Renal pelvis (tissue), 4 donors: ENCODE measurements around the gene UBE2K. TPM values are rescaled to one million over a fixed set of nuclear protein-coding genes. Genes with fewer than 3 reads are reported as not detected.
"Not testable (repeated sequence)": the region's sequence is repeated elsewhere in the genome, so short reads cannot be mapped to it uniquely, and the experiment has no call there.

ENCODE experiments used
- DNase-seq: peaks from one replicate; pipeline ENCODE4 v3.0.0-alpha.2; 2013
- polyA plus RNA-seq, 3 donors: library from polyadenylated mRNA; unstranded; fragments of 120-200 nt; gene quantifications; one replicate each; pipeline ENCODE4 v1.2.1, GENCODE V29; 2013; ENCODE audit not compliant: insufficient read length in 3 of 3

The UBE2K gene
- polyA plus RNA-seq, 3 donors, result 83.0 to 88.4 (median 87.6) TPM

DNA sequence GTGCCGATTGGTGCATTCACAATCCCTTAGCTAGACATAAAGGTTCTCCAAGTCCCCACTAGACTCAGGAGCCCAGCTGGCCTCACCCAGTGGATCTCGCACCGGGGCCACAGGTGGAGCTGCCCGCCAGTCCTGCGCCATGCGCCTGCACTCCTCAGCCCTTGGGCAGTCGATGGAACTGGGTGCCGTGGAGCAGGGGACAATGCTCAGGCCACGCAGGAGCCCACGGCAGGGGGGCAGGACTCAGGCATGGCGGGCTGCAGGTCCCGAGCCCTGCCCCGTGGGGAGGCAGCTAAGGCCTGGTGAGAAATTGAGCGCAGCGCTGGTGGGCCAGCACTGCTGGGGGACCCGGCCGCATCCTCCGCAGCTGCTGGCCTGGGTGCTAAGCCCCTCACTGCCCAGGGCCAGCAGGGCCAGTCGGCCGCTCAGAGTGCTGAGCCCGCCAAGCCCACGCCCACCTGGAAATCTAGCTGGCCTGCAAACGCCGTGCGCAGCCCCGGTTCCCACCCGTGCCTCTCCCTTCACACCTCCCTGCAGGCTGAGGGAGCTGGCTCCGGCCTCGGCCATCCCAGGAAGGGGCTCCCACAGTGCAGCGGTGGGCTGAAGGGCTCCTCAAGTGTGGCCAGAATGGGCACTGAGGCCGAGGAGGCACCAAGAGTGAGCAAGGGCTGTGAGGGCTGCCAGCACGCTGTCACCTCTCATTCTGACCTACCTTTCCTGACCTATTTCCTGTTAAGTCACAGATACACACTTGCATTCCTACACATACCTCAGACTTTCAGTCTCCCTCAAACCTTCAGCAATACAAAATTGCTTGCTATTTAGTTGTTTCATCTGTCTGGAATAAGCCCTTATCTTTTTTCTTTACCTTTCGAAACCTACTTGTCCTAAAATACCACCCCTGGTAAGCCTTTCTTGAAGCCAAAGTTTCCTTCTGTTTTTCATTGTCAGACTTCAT, 20.7 kb downstream of the UBE2K start:
- DNase-seq, result no peak

DNA sequence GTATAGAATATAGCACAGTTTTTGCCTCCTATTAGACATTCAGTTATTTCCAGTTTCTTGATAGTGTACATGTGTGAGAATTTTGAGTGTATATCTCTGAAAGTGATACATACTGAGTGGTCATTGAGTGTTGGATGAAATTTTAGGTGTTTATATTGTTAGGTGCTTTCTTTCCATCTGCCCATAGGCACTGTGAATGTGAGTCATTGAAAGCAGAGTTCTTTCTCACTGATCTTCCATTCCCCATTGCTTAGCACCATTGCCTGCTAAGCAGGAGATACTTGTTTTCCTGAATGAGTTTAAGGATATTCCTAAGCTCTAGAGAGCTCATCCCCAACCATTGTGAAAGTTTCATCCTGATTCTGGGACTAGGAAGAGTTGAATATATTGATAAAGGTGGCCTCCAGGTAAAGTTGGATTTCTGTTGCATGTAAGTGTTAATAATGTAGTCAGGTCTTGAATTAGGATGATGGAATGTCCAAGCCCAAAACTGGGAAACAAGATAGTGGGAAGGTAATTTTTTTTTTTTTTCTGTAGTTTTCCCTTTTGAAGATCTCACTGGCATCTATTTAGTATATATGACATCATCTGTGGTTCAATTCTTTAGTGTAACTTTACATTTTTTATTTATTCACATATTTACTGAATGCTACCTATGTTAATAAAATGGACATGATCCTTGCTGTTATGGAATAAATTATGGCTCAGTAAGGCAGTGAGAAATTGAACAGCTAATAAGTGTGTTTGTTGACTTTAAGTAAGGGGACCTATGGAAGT, 22.1 kb downstream of the UBE2K start:
- DNase-seq, result no peak

DNA sequence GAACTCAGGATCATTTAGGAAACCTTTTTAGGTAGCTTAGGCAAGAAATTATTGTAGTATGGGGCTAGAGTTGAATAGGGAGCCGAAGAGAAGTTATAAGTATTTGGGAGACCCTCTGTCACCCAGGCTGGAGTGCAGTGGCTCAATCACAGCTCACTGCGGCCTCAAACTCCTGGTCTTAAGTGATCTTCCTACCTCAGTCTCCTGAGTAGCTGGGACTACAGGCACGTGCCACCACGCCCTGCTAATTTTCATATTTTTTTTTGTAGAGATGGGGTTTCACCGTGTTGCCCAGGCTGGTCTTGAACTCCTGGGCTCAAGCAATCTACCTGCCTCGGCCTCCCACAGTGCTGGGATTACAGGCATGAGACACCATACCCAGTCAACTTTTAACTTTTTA, 23.3 kb downstream of the UBE2K start:
- DNase-seq, result not testable (repeated sequence)

DNA sequence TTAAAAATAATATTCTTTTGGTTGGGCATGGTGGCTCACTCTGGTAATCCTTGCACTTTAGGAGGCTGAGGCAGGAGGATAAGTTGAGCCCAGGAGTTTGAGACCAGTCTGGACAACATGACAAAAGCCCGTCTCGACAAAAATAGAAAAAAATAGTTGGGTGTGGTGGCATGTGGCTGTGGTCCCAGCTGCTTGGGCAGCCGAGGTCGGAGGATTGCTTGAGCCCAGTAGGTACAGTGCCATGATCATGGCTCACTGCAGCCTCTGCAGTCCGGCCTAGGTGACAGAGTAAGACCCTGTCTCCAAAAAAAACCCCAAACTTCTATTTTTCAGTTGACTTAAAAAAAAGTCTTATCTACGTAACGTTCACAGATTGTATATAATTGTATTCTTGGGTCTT, 23.9 kb downstream of the UBE2K start:
- DNase-seq, result no peak

DNA sequence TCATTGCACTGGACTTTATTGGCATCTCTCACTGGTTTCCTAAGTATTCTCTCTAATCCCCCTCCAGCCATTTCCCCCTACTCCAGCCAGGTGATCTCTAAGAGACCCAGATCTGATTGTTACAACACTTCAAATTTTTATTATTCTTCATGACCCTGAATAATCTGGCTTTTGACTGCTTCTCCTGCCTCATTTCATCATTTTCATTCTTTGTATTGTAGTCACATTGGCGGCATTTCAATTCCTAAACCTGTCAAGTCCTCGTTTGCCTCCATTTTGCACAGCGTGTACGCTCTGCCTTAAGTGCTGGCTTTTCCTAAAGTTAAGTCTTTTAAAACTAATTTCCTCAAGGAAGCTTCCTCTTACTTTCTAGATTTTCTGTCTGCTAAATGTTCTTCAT, 31.6 kb downstream of the UBE2K start:
- DNase-seq, result no peak

DNA sequence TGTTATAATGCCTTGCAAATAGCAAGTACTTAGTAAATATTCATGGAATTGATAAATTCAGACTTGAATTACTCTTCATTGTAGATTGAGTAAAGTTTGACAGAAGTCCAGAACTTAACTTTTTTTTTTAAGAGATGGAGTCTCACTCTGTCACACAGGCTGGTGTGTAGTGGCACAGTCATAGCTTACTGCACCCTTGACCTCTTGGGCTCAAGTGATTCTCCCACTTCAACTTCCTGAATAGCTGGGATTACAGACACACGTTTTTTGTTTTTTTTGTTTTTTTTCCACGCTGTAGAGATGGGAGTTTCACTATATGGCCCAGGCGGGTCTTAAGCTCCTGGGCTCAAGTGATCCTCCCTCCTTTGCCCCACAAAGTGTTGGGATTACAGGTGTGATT, 32.1 kb downstream of the UBE2K start:
- no peak for DNase-seq

DNA sequence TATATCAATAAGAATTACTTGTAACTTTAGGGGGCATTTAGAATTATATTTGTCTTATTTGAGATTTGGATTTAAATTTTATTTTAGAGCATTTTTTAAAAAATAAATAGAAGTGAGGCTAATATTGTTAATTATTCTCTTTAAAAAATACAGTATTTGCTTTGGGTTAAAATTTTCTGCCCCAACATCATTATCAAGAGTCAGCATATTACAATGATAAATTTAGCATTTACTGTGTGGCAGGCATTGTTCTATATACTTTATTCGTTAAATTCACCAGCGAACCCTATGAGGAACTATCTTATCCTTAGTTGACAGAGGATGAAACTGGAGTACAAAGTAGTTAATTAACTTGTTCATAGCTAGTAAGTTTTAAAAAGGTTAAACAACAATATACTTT, 34.0 kb downstream of the UBE2K start:
- DNase-seq, result no peak

DNA sequence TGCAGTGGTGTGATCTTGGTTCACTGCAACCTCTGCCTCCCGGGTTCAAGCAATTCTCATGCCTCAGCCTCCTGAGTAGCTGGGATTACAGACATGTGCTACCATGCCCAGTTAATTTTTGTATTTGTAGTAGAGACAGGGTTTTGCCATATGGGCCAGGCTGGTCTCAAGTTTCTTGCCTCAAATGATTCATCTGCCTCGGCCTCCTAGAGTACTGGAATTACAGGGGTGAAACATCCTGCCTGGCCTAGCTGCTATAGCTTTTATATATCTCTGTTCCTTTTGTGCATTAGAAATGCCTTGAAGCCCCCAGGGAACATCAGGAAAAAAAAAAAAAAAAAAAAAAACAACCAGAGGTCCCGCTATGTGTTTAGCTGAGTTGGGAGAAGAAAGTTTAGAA, 34.8 kb downstream of the UBE2K start:
- no peak for DNase-seq

DNA sequence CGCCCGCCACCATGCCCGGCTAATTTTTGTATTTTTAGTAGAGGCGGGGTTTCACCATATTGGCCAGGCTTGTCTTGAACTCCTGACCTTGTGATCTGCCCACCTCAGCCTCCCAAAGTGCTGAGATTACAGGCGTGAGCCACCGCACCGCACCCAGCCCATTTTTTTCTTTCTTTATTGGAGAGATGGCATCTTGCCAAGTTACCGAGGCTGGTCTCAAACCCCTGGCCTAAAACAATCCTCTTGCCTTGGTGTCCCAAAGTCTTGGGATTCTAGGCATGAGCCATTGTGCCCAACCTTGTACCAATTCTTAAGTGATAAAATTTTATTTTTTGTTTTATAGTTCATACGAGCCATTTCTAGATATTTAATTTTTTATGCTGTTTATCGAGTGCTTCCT, 41.7 kb downstream of the UBE2K start:
- not testable (repeated sequence) for DNase-seq

DNA sequence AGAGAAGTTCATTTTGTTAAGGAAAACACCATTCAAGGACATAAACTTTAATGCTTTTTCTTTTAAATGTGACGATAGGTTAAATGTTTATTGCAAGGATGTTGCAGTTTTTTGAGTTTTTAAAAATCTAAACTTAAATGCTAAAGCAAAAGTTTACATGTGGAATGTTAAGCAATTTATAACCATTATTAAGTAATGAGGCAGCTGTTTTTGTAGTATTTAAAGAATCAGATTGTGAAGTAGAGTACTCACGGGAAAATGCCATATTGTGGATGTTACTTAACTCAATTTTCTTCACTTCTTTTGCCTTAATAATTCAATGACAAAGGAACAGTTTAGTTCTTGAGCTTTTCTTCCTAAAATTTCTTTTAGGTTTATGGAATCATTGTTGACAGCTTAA, 43.5 kb downstream of the UBE2K start:
- DNase-seq, result no peak

DNA sequence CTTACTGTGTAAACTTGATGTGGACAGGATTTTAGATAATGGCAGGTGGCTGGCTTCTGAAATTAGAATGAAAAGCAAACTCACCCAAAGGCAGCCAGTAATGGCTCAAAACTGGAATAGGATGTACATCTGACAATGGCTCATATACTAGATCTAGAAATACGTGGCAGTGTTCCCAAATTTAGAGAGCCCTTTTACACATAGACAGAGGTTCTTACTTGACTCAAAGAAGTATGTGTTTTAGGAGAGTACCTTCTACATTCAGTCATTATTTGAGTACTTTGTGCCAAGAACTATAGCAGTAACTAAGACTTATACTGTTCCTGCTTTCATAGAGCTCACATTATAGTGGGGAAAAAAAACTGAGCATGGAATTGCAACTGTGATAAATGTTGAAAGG, 48.0 kb downstream of the UBE2K start:
- DNase-seq, result no peak

DNA sequence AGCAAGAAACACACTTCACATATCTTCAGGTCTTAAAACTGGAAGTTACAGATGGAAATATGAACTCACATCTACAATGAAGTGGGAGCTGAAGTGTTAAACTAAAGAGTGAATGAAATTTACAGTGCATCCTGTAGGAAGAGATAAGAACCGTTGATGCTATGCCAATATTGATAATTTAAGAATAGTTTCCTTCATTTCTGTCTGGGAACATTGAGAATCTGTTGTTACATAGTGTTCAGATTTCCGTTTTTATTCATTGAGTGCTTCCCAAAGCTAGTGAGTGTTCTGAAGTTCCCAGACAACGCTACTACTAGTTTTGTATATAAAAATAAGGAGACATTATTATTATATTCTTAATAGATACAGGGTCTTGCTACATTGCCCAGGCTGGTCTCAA, 52.3 kb downstream of the UBE2K start:
- no peak for DNase-seq

DNA sequence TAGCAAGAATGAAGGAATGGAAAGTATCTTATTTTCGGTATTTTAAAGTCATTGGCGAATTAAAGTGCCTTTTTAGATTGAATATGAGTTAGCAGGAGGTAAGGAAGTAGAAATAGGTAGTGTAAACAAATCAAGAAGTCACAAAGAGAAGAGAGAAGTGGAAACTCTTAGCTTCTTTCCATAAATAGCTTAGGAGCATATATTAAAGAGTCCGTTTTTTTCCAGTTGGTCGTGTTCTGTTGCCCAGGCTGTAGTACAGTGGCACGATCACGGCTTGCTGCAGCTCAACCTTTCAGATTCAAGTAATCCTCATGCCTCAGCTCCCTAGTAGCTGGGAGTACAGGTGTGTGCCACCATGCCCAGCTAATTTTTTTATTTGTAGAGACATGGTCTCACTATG, 56.4 kb downstream of the UBE2K start:
- no peak for DNase-seq

DNA sequence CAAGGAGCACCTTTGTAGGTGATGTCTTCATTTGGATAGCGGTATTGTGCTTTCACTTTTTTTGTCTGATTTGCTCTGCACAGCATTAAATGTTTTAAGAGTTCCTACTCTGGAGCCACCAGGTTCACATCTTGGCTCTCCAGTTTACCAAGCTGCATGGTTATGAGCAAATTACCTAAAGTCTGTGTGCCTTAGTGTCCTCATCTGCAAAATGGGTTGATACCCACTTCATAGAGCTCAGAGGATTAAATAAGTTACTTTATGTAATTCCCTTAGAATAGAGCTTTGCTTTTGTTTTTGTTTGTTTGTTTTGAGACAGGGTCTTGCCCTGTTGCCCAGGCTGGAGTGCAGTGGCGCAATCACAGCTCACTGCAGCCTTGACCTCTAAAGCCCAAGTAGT, 58.2 kb downstream of the UBE2K start:
- DNase-seq, result no peak

DNA sequence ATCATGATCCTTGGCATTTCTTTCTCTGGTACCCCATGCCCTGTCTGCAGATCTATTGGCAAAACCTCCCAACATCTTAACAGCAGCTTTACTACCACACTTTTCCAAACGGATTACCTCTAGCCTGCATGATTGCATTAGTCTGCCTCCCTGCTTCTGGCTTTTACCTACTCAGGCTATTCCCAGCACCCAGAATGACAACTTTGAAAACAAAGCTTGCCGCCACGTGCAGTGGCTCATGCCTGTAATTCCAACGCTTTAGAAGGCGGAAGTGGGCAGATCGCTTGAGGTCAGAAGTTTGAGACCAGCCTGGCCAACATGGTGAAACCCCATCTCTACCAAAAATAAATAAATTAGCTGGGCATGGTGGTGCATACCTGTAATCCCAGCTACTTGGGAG, 60.2 kb downstream of the UBE2K start:
- no peak for DNase-seq

DNA sequence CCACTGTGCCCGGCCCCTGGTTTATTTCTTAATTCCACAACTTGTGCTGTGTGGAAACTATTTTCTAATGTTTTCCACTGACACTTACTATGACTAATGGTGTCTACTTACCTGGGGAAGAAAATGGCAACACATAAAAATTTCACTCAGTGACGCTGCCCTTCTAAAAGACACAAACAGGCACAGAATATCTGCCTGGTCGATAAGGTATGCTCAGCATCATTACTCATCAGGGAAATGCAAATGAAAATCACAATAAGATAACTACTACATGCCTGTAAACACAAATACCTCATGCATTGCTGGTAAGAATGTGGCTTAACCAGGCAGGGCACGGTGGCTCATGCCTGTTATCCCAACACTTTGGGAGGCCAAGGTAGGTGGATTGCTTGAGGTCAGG, 61.6 kb downstream of the UBE2K start:
- DNase-seq, result no peak

DNA sequence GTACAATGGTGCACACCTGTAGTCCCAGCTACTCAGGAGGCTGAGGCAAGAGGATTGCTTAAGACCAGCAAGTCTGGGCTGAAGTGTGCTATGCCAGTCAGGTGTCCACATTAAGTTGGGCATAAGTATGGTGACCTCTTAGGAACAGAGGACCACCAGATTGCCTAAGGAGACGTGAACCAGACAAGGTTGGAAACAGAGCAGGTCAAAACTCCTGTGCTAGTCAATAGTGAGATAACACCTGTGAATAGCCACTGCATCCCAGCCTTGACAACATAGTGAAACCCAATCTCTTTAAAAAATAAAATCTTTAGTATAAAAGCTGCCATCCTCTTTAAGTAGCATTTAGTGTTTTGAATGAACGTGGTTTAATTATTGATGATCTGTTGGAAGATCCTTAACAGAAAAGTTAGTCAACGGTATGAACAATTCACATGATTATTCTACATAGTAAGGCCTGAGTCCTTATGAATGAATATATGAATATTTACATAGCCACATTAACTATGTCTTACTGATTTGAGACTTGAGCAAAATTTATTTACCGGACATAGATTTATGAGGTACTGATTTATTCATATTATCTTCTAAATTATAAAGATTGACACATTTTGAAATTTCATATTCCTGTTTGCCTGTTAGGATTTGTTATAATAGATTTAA, 63.2 kb downstream of the UBE2K start:
- no peak for DNase-seq

DNA sequence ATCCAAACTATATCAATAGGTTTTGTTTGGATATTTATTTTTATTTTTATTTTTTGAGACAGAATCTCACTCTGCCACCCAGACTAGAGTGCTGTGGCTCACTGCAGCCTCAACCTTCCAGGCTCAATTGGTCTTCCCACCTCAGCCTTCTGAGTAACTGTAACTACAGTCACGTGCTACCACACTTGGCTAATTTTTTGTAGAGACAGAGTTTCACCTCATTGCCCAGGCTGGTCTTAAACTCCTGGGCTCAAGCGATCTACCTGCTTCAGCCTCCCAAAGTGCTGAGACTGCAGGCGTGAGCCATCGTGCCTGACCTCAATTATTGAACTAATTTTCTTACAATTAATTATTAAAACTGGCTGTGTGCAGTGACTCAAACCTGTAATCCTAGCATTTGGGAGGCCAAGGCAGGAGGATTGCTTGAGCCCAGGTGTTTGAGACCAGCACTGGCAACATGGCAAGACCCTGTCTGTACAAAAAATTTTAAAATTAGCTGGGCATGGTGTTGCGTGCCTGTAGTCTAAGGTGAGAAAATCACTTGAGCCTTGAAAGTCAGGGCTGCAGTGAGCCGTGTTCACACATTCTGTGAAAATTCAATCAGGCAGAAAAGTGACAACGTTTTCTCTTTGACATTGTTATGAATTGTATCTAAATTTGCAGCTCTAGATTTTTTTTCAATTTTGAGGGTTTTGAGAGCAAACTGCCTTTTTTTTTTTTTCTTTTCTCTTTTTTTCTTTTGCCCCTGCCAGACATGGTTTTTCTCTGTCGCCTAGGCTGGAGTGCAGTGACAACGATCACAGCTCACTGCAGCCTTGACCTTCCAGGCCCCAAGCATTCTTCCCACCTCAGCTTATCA, 66.0 kb downstream of the UBE2K start:
- DNase-seq, result peak; percentile 8

DNA sequence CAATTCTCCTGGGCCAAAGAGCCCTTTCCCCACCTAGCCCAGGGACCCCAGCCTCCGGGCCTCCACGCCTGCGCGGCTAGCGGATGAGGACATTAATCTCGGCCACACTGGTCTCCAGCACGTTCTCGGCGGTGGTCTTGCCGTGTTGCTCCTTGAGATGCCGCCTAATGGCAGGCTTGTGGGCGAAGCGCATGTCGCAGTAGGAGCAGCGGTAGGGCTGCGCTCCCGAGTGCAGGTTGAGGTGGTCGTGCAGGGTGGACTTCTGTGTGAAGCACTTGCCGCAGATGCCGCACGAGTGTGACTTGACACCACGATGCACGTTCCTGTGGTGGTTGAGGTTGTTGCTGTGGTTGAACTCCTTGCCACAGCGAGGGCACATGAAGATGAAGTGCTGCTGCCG, 72.1 kb downstream of the UBE2K start:
- no peak for DNase-seq

DNA sequence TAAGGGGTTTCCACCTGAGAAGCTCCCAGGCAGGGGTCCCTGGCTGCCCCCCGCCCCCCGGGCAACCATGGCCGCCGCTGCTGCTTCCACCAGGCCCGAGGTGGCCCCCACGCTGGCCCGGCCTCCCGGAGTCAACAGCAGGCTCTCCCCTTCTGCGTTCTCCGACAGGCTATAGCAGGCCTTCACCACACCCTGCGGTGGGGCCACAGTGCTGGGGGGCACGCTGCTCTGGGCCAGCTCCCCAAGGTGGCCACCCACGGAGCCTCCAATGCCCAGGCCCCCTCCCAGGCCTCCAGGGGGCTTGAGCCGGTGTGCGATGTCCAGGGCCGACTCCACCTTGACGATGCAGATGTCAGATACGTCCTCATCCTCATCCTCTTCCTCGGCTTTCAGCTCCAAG, 72.5 kb downstream of the UBE2K start:
- no peak for DNase-seq

DNA sequence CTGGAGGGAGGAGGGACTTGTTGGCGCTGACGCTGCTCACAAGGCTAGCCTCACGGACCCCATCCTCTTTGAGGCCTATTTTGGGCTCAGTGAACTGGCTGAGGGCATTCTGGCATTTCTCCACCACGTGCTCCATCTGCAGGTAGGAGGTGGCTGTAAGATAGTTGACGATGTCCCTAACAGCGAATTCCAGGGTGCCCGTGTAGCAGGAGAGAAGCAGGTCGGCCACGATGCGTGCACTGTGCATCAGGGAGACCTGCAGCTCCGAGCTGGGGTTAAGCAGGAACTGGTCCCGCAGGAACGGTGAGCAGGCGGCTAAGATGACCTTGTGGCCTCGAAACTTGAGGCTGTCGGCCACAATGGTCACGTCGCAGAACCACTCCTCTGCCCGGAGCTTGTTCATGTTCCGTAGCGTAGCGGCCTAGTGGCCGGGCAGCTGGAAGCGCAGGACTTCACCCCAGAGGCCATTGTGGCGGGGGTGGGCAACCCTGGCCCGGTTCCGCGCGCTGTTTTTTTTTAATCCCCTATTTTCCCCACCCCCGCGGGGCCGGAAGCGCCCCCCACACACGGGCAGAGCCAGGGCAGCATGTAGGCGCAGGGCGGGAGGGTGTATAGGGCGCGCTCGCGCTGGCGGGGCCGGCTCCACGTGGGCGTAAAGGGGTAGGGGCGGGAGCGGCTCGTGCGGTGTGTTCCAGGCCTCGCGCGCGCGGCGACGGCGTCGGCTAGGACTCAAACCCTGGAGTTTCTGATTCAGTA, 73.2 kb downstream of the UBE2K start:
- no peak for DNase-seq
